Muscle of arm (tissue), 14 donors: ENCODE results near the gene CLEC9A. TPM values are rescaled to one million over a fixed set of nuclear protein-coding genes. Genes with fewer than 3 reads are reported as not detected.
"Not testable (repeated sequence)": the region's sequence is repeated elsewhere in the genome, so short reads cannot be mapped to it uniquely, and the experiment has no call there.

Experiments used
- DNase-seq: peaks from one replicate; pipeline ENCODE4 v3.0.0-alpha.2; 2013
- long read RNA-seq, 11 donors: transcript quantifications; one replicate each; lab custom pipeline, GENCODE V29; 2026
- polyA plus RNA-seq, 12 donors: library from polyadenylated mRNA; unstranded; fragments of 120-200 nt; gene quantifications; one replicate each; pipeline ENCODE4 v1.2.1, GENCODE V29; 2013; ENCODE audit not compliant: insufficient read length in 12 of 12

CLEC9A gene
- 1 to 10 TPM in 1 of 12 donors, under 1 TPM in 9, not detected in 2; 0.11 to 2.0 (median 0.25) TPM for polyA plus RNA-seq
- long read RNA-seq, donor 1, result 0 reads
- long read RNA-seq, donor 2, result 0 reads
- long read RNA-seq, donor 3, result 0 reads
- long read RNA-seq, donor 4, result 0 reads
- long read RNA-seq, donor 5, result 0 reads
- long read RNA-seq, donor 6, result 0 reads
- long read RNA-seq, donor 7, result 0 reads
- long read RNA-seq, donor 8, result 0 reads
- long read RNA-seq, donor 9, result 0 reads
- long read RNA-seq, donor 10, result 0 reads
- long read RNA-seq, donor 11, result 0 reads

- no peak for DNase-seq
Observed at GRCh38 chr12:10030446-10030845, at the start of gene CLEC9A. Gene CLEC9A, plus strand, starts transcription at chr12:10030682. Its CDS starts 22,006 bp downstream, at chr12:10052688.

- DNase-seq, result no peak
Observed at GRCh38 chr12:9991876-9992275, 38.6 kb upstream of the CLEC9A start.

- no peak for DNase-seq
Observed at GRCh38 chr12:9992296-9992695, 38.2 kb upstream of the CLEC9A start.

GRCh38 chr12:9999016-9999415 is 31.5 kb upstream of the CLEC9A start, which contains the start of gene CLEC1B:
Gene CLEC1B, minus strand, starts transcription at chr12:9999121. Its CDS starts 21 bp downstream, at chr12:9999100.
- DNase-seq, result no peak

- no peak for DNase-seq
Observed at GRCh38 chr12:10001171-10001776, 29.2 kb upstream of the CLEC9A start.

GRCh38 chr12:10012630-10013330 is 17.7 kb upstream of the CLEC9A start:
- no peak for DNase-seq

GRCh38 chr12:10015450-10015849 is 15.0 kb upstream of the CLEC9A start:
- DNase-seq, result no peak

- DNase-seq, result no peak
Observed at GRCh38 chr12:10016881-10017280, 13.6 kb upstream of the CLEC9A start.

GRCh38 chr12:10018386-10018785 is 12.1 kb upstream of the CLEC9A start:
- DNase-seq, result no peak

GRCh38 chr12:10021342-10021741 is 9.1 kb upstream of the CLEC9A start:
- no peak for DNase-seq

- no peak for DNase-seq
Observed at GRCh38 chr12:10025236-10025635, 5.2 kb upstream of the CLEC9A start.

GRCh38 chr12:10026666-10027065 is 3.8 kb upstream of the CLEC9A start:
- DNase-seq, result not testable (repeated sequence)

- DNase-seq, result no peak
Observed at GRCh38 chr12:10027311-10027710, 3.2 kb upstream of the CLEC9A start.

GRCh38 chr12:10027721-10028120 is 2.8 kb upstream of the CLEC9A start:
- no peak for DNase-seq

GRCh38 chr12:10031321-10031720 is 839 bp downstream of the CLEC9A start:
- DNase-seq, result no peak

- DNase-seq, result no peak
Observed at GRCh38 chr12:10031771-10032175, 1.3 kb downstream of the CLEC9A start.

- DNase-seq, result peak; percentile 15
Observed at GRCh38 chr12:10033783-10034545, 3.5 kb downstream of the CLEC9A start.

GRCh38 chr12:10042167-10042566 is 11.7 kb downstream of the CLEC9A start:
- DNase-seq, result no peak

- no peak for DNase-seq
Observed at GRCh38 chr12:10048526-10048925, 18.0 kb downstream of the CLEC9A start.

- no peak for DNase-seq
Observed at GRCh38 chr12:10052193-10052913, 21.9 kb downstream of the CLEC9A start.

GRCh38 chr12:10058387-10058786 is 27.9 kb downstream of the CLEC9A start:
- no peak for DNase-seq
